NCI-H2171 treated with DMSO at 0.1 percent for 48 hours (cell line): ENCODE results near the gene TTYH1.
"Not testable (repeated sequence)": the region's sequence is repeated elsewhere in the genome, so short reads cannot be mapped to it uniquely, and the experiment has no call there.

ENCODE experiments used
- DNase-seq: peaks from one replicate; lab custom pipeline; 2025; lab: John Stamatoyannopoulos, UW

TTYH1 gene

GRCh38 chr19:54440641-54441040, 25.4 kb downstream of the TTYH1 start:
- no peak for DNase-seq

DNA sequence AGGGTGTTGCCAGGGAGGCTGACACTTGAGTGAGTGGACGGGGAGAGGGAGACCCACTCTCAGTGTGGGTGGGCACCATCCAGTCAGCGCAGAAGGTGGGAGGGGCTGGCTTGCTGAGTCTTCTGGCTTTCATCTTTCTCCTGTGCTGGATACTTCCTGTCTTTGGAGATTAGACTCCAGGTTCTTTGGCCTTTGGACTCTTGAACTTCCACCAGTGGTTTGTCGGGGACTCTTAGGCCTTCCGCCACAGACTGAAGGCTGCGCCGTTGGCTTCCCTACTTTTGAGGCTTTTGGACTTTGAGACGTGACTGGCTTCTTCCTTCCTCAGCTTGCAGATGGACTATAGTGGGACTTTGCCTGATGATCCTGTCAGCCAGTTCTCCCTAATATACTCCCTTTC, 29.5 kb downstream of the TTYH1 start:
- no peak for DNase-seq

DNA sequence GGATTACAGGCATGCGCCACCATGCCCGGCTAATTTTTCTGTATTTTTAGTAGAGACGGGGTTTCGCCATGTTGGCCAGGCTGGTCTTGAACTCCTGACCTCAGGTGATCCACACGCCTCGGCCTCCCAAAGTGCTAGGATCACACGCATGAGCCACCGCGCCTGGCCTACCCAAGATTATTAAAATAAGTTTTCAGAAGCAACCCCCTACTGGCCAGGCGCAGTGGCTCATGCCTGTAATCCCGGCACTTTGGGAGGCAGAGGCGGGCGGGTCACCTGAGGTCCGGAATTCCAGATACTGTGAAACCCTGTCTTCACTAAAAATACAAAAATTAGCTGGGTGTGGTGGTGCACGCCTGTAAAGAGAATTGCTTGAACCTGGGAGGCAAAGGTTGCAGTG, 31.1 kb downstream of the TTYH1 start:
- DNase-seq: not testable (repeated sequence)

DNA sequence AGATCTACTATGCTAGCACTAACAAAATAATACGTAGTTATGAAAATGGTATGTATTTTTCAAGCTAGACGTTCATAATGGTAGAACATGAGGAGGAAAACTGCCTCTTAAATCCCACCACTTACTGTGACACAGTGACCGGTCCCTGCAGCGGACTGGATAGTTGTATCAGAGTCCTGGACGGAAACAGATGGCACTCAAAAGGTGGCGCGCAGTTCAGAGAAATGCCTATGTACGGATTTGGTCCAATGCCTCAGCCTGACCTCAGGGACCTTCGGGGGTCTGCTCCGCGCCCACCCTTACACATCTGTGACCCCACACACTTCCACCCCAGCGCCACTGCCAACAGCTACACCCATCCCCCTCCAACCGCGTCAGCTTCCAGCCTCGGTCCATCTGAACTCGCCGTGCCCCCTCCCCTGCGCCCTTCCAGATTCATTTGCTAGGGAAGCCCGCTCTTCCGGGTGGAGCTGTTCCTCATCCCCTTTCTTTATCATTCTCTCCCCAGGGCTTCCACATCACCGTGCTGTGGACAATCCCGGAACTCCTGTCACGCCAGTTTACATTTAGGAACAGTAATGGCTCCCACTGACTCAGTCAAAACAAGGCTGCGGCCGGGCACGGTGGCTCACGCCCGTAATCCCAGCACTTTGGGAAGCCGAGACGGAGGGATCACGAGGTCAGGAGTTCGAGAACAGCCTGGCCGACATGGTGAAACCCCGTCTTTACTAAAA, 32.9 kb downstream of the TTYH1 start:
- peak; percentile 34 for DNase-seq

DNA sequence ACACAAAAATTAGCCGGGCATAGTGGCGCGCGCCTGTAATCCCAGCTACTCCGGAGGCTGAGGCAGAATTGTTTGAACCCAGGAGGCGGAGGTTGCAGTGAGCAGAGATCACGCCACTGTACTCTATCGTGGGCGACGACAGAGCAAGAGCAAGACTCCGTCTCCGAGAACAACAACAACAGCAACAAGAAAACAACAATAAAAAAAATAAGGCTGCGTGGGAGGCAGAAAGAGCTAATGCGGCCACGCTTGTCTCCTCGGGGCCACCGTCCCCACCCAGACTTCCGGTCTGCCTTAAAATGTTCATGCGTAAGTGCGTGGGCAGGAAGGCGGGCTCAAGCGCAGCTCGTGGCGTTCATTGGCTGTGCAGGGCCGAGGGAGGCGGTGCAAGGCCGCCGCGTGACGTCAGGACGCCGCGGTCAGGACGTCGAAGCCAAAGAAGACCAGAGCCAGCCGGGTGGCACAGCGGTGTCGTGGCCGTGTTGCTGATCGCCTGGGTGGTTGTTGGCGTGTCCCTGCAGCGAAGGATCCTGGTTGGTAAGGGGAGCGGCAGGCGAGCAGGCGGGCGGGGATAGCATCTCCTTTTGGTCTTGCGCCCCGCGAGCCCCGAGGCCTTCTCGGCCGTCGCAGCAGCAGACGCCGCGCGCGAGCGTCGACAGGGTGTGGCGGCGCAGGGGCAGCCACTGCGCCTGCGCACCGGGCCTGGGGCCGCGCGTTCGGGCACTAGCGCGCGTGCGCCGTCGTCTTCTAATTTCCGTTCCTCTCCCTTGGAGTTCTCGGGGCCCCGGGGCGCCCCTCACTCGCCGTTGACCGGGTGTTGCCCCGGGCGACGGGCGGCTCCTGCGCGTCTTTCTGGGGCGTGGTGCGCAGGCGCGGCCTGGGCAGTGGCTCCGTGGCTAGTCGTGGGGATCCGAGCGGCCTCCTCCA, 33.8 kb downstream of the TTYH1 start, which contains the start of gene LENG8:
Gene LENG8, plus strand, starts transcription at position 426 of the 927 bp plus-strand sequence. CDS start 2,146 bp downstream, outside the sequence.
- peak; percentile 94 for DNase-seq

DNA sequence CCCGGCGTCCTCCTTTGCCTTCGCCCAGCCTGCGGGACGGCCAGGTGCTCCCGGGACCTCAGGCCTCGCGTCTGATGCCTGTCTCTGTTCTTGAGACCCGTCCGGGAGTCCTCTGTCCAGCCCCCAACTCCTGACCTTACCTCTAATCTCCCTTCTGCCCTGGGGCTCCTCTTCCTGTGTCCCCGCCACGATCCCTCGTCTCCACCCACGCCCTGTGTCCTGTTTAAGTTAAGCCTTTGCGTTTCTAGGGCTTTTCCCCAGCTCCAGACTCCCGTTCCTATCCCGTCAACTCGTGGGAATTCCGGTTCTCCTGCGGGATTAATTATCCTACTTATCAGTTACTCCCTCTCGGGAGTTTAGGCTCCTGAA, 34.4 kb downstream of the TTYH1 start:
- no peak for DNase-seq

- DNase-seq: no peak
These were observed 36.1 kb downstream of the TTYH1 start for GRCh38 chr19:54451331-54451871.

GRCh38 chr19:54451997-54452396, 36.7 kb downstream of the TTYH1 start:
- DNase-seq: no peak

DNA sequence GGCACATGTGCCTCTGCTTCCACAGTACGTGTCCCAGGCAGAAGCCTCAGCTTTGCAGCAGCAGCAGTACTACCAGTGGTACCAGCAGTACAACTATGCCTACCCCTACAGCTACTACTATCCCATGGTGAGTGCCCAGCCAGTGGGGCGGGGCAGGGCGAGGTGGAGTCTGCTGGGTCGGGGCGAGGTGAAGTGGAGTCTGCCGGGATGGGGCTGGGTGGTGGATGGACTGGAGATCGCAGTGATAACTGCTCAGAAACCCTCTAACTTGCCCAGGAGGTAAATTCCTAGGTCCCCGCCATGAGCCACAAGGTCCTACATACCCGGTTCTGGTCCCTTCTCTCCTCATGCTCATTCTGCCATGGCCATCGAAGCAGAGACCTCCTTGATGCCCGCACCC, 37.4 kb downstream of the TTYH1 start:
- no peak for DNase-seq

- no peak for DNase-seq
These were observed 38.9 kb downstream of the TTYH1 start for GRCh38 chr19:54453921-54454780.

GRCh38 chr19:54454781-54455675, 39.8 kb downstream of the TTYH1 start:
- no peak for DNase-seq

DNA sequence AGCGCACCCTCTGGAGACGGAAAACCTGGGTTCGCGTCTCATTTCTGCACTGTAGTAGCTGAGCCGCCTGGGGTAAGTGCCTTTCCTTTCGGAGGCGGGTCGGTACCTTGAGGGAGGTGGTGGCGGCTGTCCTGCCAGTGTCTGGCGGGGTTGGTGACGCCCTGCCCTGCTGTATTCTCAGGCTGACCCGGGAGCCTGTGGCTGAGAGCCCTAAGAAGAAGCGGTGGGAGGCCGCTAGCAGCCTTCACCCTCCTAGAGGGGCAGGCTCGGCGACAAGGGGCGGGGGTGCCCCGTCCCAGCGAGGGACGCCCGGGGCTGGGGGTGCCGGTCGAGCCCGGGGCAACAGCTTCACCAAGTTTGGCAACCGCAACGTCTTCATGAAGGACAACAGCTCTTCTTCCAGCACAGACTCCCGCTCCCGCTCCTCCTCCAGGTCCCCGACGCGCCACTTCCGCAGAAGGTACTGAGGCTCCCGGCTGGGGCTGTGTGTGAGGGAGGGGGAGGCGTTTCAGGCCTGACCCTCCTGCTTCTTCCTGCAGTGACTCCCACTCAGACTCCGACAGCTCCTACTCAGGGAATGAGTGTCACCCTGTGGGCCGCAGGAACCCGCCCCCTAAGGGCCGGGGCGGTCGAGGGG, 40.6 kb downstream of the TTYH1 start:
- DNase-seq: no peak

- DNase-seq: no peak
These were observed 41.4 kb downstream of the TTYH1 start for GRCh38 chr19:54456423-54457373.

DNA sequence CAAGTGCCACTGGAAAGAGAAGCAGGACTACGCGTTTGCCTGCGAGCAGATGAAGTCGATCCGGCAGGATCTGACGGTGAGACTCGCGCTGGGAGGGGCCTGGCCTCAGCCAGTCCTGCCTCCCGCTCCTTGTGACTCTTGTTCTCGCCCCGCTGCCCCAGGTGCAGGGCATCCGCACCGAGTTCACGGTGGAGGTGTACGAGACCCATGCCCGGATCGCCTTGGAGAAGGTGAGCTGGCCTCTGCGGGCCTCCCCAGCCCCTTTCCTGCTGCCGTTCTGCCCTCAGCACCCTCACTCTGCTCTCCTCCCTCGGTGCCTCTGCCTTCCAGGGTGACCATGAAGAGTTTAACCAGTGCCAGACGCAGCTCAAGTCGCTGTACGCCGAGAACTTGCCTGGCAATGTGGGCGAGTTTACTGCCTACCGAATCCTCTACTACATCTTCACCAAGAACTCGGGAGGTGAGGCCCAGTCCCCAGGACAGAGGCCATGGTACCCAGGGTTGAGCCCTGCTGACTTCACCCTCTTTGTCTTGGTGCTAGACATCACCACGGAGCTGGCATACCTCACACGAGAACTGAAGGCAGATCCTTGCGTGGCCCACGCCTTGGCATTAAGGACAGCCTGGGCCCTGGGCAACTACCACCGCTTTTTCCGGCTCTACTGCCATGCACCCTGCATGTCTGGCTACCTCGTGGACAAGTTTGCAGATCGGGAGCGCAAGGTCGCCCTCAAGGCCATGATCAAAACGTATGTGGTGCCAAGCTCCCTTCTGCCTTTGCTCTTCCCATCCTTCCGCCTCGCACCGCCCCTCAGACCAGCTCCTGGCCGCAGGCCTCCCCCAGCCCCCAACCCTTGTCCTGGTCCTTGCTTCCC, 42.7 kb downstream of the TTYH1 start:
- DNase-seq: no peak

DNA sequence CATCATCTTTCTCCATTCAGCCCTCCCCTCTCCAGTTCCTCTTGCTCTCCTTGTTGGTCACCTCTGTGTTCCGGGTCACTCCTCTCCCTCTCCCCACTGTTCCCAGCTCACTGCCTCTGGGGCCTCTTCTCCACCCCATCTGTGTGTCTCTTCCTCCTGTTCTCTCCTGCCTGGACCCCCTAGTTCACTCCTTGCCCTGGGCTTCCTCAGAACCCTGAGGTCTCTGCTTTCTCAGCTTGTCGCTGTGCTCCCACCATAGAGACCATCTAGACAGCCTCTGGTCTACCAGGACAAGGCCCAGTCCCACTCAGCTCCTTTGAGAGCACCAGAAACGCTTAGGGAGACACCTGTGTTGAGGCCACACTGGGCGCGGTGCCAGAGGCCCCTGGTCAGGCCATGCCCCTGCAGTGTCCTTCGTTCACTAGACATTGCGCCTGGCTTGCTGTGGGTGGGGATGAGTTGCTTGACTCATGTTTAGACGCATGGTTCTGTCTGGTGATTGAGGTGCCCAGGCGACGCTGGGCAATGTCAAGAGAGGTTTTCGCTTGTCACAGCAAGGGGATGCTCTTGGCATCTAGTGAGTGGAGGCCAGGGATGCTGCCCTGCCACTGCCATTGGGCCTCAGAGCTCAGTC, 43.5 kb downstream of the TTYH1 start:
- DNase-seq: no peak

- no peak for DNase-seq
These were observed 44.3 kb downstream of the TTYH1 start for GRCh38 chr19:54459282-54460229.
